ENCODE measurements around the gene DAGLA.
A peak's percentile ranks its signal among the peaks of the same experiment; 100 is the strongest.
"Not testable (repeated sequence)": the region's sequence is repeated elsewhere in the genome, so short reads cannot be mapped to it uniquely, and the experiment has no call there.

Gene DAGLA

GRCh38 chr11:61679893-61680621, at the start of gene DAGLA:
Gene DAGLA (plus strand): TSS chr11:61680391. CDS start chr11:61720156, 39,765 bp downstream.
- DNase-seq, result no peak

DNA sequence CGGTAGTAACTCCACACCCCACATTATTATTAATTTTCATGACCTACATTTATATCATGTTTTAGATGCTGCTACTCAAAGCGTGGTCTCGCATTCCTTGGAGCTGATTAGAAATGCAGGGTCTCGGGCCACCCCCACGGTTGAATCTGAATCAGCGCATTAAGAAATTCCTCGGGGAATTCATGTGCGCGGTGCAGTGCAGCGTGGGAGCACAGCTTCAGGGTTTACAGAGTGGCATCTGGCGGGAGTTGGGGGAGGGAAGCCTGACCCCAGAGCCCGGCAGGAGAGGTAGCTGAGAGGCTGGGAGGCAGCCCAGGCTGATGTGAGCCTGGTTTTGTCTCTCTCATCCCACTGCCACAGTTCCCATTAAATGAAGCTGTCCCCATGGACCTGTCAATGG, 48.1 kb upstream of the DAGLA start:
- DNase-seq, result no peak

GRCh38 chr11:61635304-61635703, 44.9 kb upstream of the DAGLA start:
- no peak for DNase-seq

DNA sequence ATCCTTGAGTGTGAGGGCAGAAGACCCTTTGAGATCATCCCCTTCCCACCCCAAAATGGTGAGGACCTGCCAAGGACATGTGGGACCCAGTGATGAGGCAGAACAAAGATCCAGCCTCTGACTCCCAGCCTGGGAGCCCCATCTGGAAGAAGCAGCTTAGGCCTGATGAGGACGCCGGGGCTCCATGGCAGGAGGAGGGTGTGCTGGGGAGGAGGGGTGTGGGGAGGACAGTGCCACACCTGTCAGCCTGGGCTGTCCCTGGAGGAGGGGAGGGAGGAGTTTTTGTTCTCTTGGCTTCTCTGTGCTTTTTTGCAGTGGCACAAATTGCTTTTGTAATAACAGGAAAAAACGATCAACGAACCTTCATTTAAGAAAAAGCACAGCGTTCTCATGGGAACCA, 44.4 kb upstream of the DAGLA start:
- DNase-seq, result no peak

DNA sequence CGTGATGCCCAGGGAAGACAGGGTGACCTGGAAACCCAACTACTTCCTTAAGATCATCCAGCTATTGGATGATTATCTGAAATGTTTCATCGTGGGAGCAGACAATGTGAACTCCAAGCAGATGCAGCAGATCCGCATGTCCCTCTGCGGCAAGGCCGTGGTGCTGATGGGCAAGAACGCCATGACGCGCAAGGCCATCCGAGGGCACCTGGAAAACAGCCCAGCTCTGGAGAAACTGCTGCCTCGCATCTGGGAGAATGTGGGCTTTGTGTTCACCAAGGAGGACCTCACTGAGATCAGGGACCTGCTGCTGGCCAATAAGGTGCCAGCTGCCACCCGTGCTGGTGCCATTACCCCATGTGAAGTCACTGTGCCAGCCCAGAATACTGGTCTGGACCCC, 43.5 kb upstream of the DAGLA start:
- no peak for DNase-seq

GRCh38 chr11:61637277-61637676, 42.9 kb upstream of the DAGLA start:
- DNase-seq, result no peak

GRCh38 chr11:61639816-61640443, 40.3 kb upstream of the DAGLA start:
- DNase-seq, result no peak

- DNase-seq, result no peak
These were observed 38.0 kb upstream of the DAGLA start for GRCh38 chr11:61642162-61642561.

GRCh38 chr11:61645179-61645868, 34.9 kb upstream of the DAGLA start:
- DNase-seq, result peak; percentile 32

GRCh38 chr11:61647529-61647928, 32.7 kb upstream of the DAGLA start:
- no peak for DNase-seq

DNA sequence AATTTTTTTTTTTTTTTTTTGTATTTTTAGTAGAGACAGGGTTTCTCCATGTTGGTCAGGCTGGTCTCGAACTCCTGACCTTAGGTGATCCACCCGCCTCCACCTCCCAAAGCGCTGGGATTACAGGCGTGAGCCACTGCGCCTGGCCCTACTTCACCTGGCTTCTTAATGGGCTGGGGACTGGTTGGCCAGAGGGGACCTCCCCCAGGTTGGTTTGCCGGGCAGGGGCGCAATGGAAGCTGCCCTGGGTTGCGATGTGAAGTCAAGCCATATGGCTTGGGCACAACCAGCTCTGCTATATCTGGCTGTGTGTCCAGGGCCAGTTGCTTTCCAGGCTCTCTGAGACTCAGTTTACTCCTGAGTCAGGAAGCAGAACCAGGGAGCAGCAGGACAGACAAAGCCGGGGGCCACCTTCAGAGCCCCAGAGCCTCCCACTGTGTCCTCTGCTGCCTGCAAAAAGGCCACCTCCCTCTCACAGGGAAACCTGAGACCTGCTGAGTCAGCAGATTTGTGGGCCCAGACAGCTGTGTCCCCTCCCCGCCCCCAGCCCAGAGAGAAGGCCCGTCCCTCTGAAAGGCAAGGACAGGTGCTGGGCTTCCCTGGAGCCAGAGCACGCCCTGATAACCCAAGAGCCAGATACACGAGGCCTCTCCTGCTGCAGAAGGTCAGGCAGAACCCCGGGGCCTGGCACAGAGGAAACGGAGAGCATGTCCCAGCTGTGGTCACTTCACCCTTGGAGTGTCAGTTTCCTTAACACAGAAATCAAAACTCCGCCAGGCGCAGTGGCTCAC, 29.2 kb upstream of the DAGLA start:
- DNase-seq, result no peak

- DNase-seq, result no peak
These were observed 28.1 kb upstream of the DAGLA start for GRCh38 chr11:61652135-61652534.

DNA sequence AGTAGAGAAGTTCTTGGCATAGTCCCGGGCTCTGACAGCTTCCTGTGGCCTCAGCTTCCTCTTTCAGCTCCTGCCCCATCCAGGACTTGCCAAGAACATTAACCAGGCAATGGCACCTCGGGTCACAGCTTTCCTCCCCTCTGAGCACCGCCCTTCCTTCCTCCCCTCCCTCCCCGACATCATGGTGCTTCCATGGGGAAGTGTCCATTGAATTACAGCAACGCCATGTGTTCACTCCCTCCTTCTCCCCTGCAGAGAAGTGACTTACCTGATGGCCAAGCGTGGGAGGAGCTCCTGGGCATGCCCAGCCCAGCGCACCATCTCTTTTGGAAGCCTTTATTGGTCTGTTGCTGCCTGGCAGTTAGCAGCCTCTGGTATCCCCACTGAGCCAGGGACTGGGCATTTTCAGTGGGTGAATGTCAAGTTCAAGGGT, 25.8 kb upstream of the DAGLA start:
- no peak for DNase-seq

GRCh38 chr11:61655266-61656159, 24.7 kb upstream of the DAGLA start:
- not testable (repeated sequence) for DNase-seq

DNA sequence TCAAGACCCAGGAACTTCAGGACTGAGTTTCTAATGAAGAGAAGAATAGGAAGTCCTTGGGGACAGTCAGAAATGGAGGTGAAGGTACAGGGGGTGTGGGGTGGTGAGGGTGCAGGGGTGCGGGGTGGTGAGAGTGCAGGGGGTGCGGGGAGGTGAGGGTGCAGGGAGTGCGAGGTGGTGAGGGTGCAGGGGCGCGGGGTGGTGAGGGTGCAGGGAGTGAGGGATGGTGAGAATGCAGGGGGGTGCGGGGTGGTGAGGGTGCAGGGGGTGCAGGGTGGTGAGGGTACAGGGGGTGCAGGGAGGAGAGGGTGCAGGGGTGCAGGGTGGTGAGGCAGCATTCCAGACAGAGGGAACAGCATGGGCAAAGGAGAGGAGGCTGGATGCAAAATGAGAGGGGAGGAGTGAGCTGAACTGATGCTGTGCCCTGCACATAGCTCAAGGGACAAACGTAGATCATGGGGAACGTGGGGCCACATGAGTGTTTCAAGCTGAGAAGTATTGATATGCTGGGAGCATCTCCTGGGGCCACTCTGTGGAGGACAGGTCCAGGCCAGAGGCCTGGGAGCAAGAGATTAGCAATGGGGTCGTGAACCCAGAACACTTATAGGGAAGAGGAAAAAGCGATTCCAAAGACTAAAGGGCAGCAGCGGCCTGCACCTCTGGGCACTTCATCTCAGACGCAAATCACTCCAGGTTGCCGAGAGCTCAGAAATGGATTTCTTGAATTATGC, 23.7 kb upstream of the DAGLA start:
- DNase-seq, result no peak

- peak; percentile 24 for DNase-seq
These were observed 22.5 kb upstream of the DAGLA start for GRCh38 chr11:61657566-61658290.

DNA sequence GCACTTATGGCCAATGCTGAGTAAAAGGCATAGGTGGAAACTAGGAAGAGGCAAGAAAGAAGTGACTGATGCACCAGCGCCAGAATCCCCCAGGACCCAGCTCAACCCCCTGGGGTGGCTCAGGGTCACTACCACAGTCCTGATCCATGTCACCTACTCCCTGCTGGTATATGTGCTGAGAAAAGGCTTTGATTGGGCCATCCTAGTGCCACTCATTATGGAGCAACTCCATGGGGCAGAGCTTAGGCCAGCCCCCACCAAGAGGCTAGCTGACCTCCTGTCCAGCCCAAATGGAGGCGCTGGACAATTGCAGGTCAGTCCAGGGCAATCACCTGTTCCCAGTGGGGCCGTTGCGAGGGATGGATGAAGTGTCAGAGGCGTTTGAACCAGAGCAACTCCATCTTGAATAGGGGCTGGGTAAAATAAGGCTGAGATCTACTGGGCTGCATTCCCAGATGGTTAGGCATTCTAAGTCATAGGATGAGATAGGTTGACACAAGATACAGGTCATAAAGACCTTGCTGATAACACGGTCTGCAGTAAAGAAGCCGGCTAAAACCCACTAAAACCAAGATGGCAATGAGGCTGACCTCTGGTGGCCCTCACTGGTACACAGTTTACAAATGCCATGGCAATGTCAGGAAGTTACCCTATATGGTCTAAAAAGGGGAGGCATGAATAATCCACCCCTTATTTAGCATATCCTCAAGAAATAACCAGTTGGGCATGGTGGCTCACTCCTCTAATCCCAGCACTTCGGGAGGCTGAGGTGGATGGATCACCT, 20.6 kb upstream of the DAGLA start:
- DNase-seq, result no peak

GRCh38 chr11:61660997-61661396, 19.2 kb upstream of the DAGLA start:
- not testable (repeated sequence) for DNase-seq

DNA sequence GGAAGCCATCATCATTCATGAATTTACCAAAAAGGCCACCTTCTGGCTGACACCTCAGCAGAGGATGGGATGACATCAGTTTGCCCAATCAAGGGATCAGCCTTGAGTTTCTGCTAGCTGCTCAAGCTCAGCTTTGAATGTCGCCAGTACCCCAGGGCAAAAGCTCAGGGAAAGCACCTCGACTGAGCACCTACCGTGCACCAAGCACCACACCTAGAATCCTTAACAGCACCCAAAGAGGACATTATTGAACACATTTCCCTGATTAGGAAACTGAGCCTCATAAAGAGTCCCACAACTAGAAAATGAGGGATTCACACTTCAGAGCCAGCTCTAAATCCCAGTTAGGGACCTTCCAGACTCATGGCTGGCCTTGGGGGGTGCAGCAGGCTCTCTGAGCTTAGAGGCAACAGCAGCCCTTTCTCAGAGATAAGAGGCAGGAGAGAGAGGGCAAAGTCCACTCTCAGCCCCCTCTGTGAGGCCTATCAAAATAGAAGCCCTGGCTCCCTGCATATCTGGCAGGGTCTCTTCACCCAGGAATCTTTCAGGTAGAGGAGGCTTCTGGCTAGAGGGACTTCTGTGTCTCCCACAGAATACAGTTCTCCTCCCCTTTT, 13.4 kb upstream of the DAGLA start:
- DNase-seq, result no peak

All from NCI-H2029 treated with DMSO at 0.1 percent for 48 hours (cell line).